ENCODE data around the gene MCHR1.

GRCh38 chr22:40673017-40673416 lies 6.3 kb upstream of the MCHR1 start:
- TF ChIP-seq EZH2 (IDR thresholded peaks at IDR 0.05; ENCODE audit: low read length, missing control alignments) (no peak), CTCF (conservative IDR thresholded peaks at IDR 0.05 in 1 of 2, IDR thresholded peaks at IDR 0.05 in 1 of 2; ENCODE audit: low read depth in 1 of 2, low read length in 2 of 2) (no peak)

Data from fibroblast of lung (primary cell).